Tibial nerve (tissue), 4 donors: ENCODE measurements around the gene ASIC2.

Source experiments
- EP300 ChIP-seq, 2 donors: sonication (generic); formaldehyde crosslinking; IDR thresholded peaks; one replicate each; pipeline ENCODE4 v1.6.1; 2017; ENCODE audit warnings: antibody characterized with exemption in 2 of 2, mild to moderate bottlenecking in 1 of 2
- POLR2A ChIP-seq, 2 donors: fragments of 450-650 bp; IDR thresholded peaks; one replicate each; pipeline ENCODE4 v1.6.1; 2017; ENCODE audit warnings: antibody characterized with exemption in 2 of 2, mild to moderate bottlenecking in 2 of 2, moderate library complexity in 2 of 2
- TF ChIP-seq, protein P1 (sequence below), 5 experiments: fragments of 200-600 bp in 3 of 5; fragments of 450-650 bp in 2 of 5; sonication (generic) in 3 of 5; IDR thresholded peaks; one replicate each; pipeline ENCODE4 v1.5.1; 2016 to 2019; ENCODE audit warnings: antibody characterized with exemption in 5 of 5, mild to moderate bottlenecking in 3 of 5, moderate library complexity in 2 of 5

DNA sequence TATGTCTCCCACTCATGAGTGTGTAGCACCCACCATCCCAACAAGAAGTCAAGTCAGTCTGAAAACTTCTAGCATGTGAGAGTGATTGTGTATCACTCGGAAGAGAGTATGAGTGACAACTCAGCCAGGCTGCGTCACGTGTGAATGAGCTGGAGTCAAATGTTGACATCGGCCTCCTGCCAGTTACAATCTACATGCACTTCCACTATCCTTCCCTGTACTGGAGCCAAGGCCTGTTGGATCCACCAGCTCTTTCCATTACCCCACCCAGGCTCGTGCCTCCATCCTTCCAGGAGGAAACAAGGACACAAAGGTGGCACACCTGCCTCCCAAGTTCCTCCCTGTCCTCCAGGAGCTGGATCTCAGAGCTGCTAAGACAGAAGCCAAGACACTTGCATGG, 64.5 kb downstream of the ASIC2 start:
- TF ChIP-seq EP300 (IDR thresholded peaks at IDR 0.05) (no peak), POLR2A (IDR thresholded peaks at IDR 0.05) (no peak)
- TF ChIP-seq, protein P1, sequence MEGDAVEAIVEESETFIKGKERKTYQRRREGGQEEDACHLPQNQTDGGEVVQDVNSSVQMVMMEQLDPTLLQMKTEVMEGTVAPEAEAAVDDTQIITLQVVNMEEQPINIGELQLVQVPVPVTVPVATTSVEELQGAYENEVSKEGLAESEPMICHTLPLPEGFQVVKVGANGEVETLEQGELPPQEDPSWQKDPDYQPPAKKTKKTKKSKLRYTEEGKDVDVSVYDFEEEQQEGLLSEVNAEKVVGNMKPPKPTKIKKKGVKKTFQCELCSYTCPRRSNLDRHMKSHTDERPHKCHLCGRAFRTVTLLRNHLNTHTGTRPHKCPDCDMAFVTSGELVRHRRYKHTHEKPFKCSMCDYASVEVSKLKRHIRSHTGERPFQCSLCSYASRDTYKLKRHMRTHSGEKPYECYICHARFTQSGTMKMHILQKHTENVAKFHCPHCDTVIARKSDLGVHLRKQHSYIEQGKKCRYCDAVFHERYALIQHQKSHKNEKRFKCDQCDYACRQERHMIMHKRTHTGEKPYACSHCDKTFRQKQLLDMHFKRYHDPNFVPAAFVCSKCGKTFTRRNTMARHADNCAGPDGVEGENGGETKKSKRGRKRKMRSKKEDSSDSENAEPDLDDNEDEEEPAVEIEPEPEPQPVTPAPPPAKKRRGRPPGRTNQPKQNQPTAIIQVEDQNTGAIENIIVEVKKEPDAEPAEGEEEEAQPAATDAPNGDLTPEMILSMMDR (IDR thresholded peaks at IDR 0.05), result no peak
